ENCODE data around the gene PCDHB2. TPM values are rescaled to one million over a fixed set of nuclear protein-coding genes. Genes with fewer than 3 reads are reported as not detected.

PCDHB2 gene
- total RNA-seq, 2 experiments from 2014 or later = not detected

Other genes starting within 250 kb of the PCDHB2 start
- gene PCDHA9, start 246.2 kb upstream of the PCDHB2 start, total RNA-seq = not detected
- not detected for gene PCDHA10, start 238.7 kb upstream of the PCDHB2 start, total RNA-seq
- not detected for gene PCDHA11, start 225.7 kb upstream of the PCDHB2 start, total RNA-seq
- not detected for gene PCDHA12, start 219.3 kb upstream of the PCDHB2 start, total RNA-seq
- not detected for gene PCDHA13, start 212.5 kb upstream of the PCDHB2 start, total RNA-seq
- gene PCDHAC1, start 168.3 kb upstream of the PCDHB2 start, total RNA-seq = not detected
- not detected for gene PCDHAC2, start 128.1 kb upstream of the PCDHB2 start, total RNA-seq
- gene PCDHB1, start 43.2 kb upstream of the PCDHB2 start, total RNA-seq = not detected
- gene PCDHB3, start 5.9 kb downstream of the PCDHB2 start, total RNA-seq = not detected
- not detected for gene PCDHB4, start 27.2 kb downstream of the PCDHB2 start, total RNA-seq
- gene PCDHB5, start 40.6 kb downstream of the PCDHB2 start, total RNA-seq = not detected
- gene PCDHB6, start 55.4 kb downstream of the PCDHB2 start, total RNA-seq = not detected
- gene PCDHB7, start 78.0 kb downstream of the PCDHB2 start, total RNA-seq = not detected
- gene PCDHB8, start 83.2 kb downstream of the PCDHB2 start, total RNA-seq = not detected
- gene PCDHB16, start 87.8 kb downstream of the PCDHB2 start, total RNA-seq = not detected
- gene PCDHB9, start 92.5 kb downstream of the PCDHB2 start, total RNA-seq = not detected
- not detected for gene PCDHB10, start 97.7 kb downstream of the PCDHB2 start, total RNA-seq
- not detected for gene PCDHB11, start 105.0 kb downstream of the PCDHB2 start, total RNA-seq
- not detected for gene PCDHB12, start 114.1 kb downstream of the PCDHB2 start, total RNA-seq
- gene PCDHB13, start 119.3 kb downstream of the PCDHB2 start, total RNA-seq = not detected
- not detected for gene PCDHB14, start 128.7 kb downstream of the PCDHB2 start, total RNA-seq
- not detected for gene PCDHB15, start 150.8 kb downstream of the PCDHB2 start, total RNA-seq
- gene SLC25A2, start 209.4 kb downstream of the PCDHB2 start, total RNA-seq = not detected
- gene TAF7, start 226.2 kb downstream of the PCDHB2 start, total RNA-seq = 10 to 100 TPM; 57.0 to 57.9 TPM
- gene PCDHGA1, start 235.9 kb downstream of the PCDHB2 start, total RNA-seq = not detected
- not detected for gene PCDHGA2, start 244.1 kb downstream of the PCDHB2 start, total RNA-seq
- not detected for gene PCDHGA3, start 249.2 kb downstream of the PCDHB2 start, total RNA-seq